COLO668 (cell line): Measurements from ENCODE around the gene LRCH4.

Source experiments
- DNase-seq: peaks from one replicate; lab custom pipeline; 2025; ENCODE audit not compliant: unreplicated experiment; lab: John Stamatoyannopoulos, UW

The LRCH4 gene

GRCh38 chr7:100604976-100605911 is 19.3 kb upstream of the LRCH4 start:
- no peak for DNase-seq

- peak; percentile 73 for DNase-seq
Observed at GRCh38 chr7:100604028-100604975, 18.4 kb upstream of the LRCH4 start.

GRCh38 chr7:100603726-100604027 is 17.7 kb upstream of the LRCH4 start:
- DNase-seq = no peak

GRCh38 chr7:100602889-100603725 is 17.2 kb upstream of the LRCH4 start:
- no peak for DNase-seq

DNA sequence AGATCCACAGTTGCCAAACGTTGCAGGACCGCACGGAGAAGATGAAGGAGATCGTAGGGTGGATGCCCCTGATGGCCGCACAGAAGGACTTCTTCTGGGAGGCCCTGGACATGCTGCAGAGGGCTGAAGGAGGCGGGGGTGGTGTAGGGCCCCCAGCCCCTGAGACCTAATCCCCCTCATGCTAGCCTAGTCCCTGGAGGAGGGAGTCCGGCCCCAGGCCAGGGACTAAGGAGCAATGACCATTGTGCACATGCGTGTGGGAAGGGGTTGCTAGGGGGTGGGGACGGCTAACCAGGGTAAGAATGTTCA is 14.8 kb upstream of the LRCH4 start:
- no peak for DNase-seq

- peak; percentile 7 for DNase-seq
Observed at GRCh38 chr7:100599911-100600729, 14.2 kb upstream of the LRCH4 start.

DNA sequence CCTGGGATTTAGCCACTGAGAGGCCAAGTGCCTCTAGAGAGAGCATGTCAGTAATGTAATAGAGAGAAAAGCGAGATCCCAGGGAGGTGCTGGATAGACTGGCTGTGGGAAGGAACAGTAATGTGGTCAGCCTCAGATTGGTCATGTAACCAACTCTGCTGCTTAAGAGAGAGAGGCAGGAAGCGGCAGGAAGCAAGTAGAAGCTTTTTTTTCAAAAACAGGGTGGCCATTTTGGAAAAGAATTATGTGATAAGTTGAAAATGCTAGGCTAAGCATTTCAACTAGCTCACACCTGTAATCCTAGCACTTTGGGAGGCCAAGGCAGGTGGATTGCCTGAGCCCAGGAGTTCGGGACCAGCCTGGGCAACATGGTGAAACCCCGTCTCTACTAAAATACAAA is 12.5 kb upstream of the LRCH4 start:
- no peak for DNase-seq

- no peak for DNase-seq
Observed at GRCh38 chr7:100595188-100595587, 9.3 kb upstream of the LRCH4 start.

- no peak for DNase-seq
Observed at GRCh38 chr7:100591596-100591995, 5.7 kb upstream of the LRCH4 start.

DNA sequence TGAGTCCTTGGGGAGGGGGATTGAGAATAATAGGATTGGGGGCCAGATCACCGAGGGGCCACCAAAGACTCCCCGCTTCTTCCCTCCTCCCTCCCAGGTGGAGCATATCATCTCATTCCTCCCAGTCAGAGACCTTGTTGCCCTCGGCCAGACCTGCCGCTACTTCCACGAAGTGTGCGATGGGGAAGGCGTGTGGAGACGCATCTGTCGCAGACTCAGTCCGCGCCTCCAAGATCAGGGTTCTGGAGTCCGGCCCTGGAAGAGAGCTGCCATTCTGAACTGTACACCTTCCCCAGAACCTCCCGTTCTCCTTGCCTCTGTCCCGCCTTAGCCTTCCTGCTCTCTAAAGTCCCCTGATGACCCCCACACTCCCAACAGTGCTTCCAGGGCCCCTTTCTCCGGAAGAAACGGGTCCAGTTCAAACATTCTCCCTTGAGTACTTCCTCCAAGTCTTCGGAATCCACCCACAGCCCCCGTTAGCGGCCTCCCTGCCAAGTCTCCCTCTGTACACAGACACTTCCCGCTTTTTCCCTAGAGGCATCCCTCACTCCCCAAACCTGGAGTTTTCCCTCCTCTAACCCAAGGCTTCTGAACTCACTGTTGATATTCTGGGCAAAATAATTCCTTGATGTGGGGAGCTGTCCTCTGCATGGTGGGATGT is 4.3 kb upstream of the LRCH4 start:
- no peak for DNase-seq

DNA sequence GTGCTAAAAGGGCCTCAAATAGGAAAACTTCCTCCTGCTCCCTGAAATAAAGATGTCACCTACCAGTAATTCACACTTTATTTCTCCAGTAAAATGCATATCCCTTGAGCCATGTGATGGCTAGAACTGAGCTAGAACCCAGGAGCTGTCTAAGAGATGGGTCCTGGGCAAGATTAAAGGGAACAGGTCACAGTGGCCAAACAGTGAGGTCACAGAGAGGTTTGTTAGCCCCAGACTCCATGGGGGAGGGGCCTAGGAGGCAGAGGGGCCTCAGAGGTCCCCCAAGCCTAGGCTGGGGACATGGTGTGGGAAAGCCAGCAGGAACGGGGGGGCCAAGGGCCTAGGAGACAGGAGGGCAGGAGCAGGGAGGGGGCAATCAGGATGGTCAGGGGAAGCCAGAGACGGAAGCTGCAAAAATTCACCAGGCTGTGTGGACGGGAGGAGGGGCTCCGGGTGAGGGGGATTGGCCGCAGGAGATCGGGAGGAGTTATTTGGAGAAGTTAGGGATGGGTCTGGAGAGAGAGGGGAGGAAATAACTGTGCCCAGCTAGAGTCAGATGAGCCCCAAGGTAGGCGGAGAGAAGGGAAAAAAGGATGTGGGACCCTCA is 3.5 kb upstream of the LRCH4 start:
- no peak for DNase-seq

DNA sequence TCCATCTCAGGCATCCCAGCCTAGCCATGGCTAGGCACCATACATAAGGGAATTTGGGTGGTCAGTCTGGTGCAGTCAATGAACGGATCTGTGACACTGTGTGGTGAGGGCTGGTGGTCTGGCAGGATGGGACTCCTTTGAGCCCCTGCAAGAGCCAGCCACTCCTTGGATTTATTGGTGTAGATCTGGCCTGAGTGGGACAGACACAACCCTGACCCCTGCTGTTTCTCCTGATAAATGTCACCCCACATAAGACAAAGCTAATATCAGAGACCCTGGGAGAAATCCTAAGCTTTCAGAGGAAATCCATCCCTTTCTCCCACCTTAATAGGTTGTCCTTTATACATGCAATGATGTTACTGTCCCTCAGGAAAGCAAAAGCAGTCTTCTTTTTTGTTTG is 2.5 kb upstream of the LRCH4 start:
- peak; percentile 4 for DNase-seq

GRCh38 chr7:100586266-100587025 is 517 bp upstream of the LRCH4 start, which contains the start of gene FBXO24:
Gene FBXO24 (plus strand): TSS chr7:100586328. CDS start chr7:100586626, 298 bp downstream.
- peak; percentile 99 for DNase-seq

DNA sequence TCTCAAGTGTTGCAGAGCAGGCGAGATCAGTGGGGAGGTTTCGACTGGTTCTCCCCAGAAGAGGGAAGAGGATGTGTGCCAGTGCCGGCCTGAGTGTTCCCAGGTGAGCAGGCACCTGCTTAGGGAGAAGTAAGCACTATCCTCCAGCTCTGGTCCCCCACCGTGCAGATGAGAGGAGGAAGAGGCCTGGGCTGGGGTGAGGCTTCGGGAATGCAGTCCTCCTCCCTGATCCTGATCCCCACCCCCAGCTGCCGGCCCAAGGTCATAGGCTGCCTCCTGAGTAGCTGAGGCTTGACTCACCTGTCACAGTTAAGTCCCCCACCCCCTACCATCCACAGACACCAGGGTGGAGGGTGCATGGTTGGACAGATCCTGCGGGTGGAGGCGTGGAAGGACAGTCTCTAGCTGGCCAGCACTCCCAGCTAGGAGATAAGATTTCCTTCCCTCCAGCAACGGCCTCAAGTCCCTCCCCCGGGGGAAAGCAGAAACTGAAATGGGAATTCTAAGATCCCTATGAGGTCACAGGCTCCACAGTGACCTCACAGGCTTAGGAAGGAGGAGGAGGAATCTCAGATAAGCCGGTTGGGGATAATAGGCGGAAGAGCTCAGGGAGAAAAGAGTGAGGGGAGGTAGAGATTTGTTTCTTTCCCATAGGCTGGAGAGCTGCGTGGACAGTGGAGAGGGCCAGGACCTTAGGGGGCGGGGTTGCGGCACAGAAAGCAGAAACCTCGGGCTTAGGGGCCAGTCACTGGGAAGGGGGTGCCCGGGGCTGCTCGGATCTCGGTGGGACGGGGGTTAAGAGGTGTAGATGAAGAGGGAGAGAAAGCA is 1.0 kb downstream of the LRCH4 start:
- DNase-seq = peak; percentile 50

DNA sequence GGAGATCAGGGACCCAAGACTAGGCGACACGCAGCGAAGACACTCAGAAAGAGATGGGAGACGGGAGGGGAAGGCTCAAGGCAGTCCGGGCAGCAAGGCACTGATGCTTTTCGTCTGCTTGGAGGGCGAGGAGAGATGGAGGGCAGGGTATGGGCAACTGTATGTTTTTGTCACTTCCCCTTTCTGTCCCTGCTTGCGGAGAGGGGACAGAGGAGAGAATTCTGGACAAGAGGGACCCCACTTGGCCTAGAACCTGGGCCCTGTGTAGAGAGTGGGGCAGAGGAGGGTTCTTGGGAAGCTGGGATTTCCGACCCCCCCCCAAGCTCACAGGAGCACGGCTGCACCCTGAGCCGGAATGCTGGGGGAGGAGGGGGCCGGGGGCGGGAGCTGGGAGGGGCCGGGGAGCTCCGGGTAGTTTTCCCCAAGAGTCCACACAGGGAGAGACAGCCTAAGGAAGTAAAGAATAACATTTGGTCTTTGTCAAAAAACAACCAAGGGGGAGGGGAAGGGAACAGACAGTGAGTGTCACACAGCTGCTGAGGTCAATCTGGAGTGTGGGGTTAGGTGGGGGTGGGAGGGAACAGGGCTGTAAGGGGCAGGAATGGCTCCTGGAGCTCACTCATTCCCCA is 1.8 kb downstream of the LRCH4 start:
- no peak for DNase-seq

DNA sequence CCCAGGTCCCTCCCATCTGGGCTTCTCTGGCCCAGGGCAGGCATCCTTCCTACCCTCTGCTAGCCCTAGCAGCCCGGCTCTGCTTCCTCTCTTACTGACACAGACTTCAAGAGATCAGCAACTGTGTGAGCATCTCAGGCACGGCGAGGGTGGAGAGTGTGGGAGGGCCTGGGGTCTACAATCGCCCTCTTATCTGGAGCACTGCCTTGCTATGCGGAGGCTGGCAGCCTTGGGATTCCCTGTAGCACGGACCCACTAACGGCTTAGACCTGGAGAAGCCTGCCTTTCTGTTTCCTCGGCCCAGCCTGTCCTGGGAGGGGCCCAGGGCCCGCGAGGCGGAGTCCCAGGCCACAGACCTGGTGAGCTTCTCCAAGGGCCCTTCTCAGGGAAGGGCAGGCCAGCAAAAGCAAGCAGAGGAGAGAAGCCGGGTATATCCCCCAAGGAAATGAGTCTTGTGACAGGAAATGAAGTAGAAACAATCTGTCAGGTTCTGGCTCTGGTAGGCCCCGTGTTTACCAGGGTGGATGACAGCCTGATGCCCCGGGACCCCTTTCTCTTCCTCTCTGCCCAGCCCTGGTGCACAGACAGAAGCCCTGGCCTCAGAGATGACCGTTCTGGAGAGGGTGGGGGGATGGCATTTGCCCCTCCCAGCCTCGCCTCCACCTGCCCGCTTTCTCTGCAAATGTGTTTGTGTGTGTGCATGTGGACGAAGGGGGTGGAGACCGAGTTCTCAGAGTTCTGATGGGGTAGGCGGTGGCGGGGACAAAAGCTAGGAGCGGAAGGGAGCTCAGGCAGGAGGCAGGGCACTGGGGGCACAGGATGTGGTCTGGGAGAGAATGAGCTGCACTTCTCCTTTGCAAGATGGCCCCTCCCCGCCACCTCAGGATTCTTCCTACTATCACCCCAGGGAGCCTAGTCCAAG is 2.5 kb downstream of the LRCH4 start:
- no peak for DNase-seq
